GM13977 (cell line): ENCODE measurements around the gene KLRG1.
A peak's percentile ranks its signal among the peaks of the same experiment; 100 is the strongest.

ENCODE experiments used
- DNase-seq: peaks from one replicate; pipeline ENCODE4 v3.0.0; 2012; ENCODE audit warnings: low spot score
- CTCF ChIP-seq: IDR thresholded peaks from 2 replicates; pipeline ENCODE4 v1.5.1; 2012; ENCODE audit warnings: mild to moderate bottlenecking, control low read depth; ENCODE audit not compliant: insufficient read depth; ENCODE audit errors: extremely low read depth, missing control alignments
- in situ Hi-C: fragments of 300-500 bp; cut with MboI; formaldehyde crosslinking; loops from one replicate; pipeline ENCODE4 v1.12.0; 2022; ENCODE audit warnings: low sequenced_read_pairs, low pct_unique_long_range_greater_than_20kb, mixed read lengths, inconsistent platforms; ENCODE audit not compliant: unreplicated experiment

Gene KLRG1

GRCh38 chr12:8995021-8995775 lies 5.9 kb downstream of the KLRG1 start:
- in situ Hi-C loops = no loop called here
- DNase-seq = no peak
- no peak for TF ChIP-seq CTCF

- DNase-seq = peak; percentile 66
- in situ Hi-C loops = no loop called here
- TF ChIP-seq CTCF = no peak
These were observed 7.5 kb downstream of the KLRG1 start for GRCh38 chr12:8996682-8997405.

- TF ChIP-seq CTCF = no peak
These were observed 11.9 kb downstream of the KLRG1 start for GRCh38 chr12:9001233-9001632.

GRCh38 chr12:9002335-9002734 lies 13.0 kb downstream of the KLRG1 start:
- DNase-seq = no peak
- no peak for TF ChIP-seq CTCF
- in situ Hi-C loops = no loop called here

More at GRCh38 chr12:9001233-9001632, 11.9 kb downstream of the KLRG1 start:
- in situ Hi-C loops = no loop called here
- no peak for DNase-seq

- no peak for TF ChIP-seq CTCF
- in situ Hi-C loops = no loop called here
- no peak for DNase-seq
These were observed 33.2 kb downstream of the KLRG1 start for GRCh38 chr12:9022592-9022991.

- no peak for TF ChIP-seq CTCF
- DNase-seq = no peak
- in situ Hi-C loops = no loop called here
These were observed 35.2 kb downstream of the KLRG1 start for GRCh38 chr12:9024512-9024911.
